ENCODE measurements around the gene TAF3.

TAF3 gene

DNA sequence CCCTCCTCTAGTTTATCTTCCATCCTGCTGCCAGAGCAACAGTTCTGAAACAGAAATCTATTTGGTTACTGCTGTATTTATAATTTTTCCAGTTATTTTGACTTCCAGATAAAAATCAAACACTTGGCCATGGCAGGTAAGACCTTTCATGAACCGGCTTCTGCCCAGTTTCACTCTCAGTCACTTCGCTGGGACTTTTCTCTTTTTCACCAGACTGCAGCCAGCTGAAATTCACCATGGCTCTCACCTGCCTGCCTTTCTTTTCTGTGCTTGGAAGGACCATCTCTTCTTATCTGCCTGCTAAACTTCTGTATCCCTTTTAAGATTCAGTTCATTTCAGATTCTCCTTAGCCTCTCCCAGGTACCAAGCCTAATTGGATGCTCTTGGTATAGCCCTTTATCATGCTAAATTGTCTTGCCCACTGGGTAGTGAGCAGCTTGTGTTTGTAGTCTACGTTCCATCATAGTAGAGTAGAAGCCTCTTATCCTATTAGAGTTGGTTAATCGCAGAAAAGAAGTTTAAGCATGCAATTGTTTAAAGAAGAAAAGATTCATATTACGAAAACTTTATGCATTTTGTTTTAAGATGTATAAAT, 71.7 kb downstream of the TAF3 start:
- ChIA-PET POLR2A (ENCODE audit: low non-redundant PET) (no interaction called here), CTCF (no interaction called here)
- DNase-seq (ENCODE audit: low spot score): no peak
- TF ChIP-seq, protein P1, sequence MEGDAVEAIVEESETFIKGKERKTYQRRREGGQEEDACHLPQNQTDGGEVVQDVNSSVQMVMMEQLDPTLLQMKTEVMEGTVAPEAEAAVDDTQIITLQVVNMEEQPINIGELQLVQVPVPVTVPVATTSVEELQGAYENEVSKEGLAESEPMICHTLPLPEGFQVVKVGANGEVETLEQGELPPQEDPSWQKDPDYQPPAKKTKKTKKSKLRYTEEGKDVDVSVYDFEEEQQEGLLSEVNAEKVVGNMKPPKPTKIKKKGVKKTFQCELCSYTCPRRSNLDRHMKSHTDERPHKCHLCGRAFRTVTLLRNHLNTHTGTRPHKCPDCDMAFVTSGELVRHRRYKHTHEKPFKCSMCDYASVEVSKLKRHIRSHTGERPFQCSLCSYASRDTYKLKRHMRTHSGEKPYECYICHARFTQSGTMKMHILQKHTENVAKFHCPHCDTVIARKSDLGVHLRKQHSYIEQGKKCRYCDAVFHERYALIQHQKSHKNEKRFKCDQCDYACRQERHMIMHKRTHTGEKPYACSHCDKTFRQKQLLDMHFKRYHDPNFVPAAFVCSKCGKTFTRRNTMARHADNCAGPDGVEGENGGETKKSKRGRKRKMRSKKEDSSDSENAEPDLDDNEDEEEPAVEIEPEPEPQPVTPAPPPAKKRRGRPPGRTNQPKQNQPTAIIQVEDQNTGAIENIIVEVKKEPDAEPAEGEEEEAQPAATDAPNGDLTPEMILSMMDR (conservative IDR thresholded peaks at IDR 0.05; ENCODE audit: low read depth): no peak
- H3K27ac ChIP-seq: no peak overlapping the region

DNA sequence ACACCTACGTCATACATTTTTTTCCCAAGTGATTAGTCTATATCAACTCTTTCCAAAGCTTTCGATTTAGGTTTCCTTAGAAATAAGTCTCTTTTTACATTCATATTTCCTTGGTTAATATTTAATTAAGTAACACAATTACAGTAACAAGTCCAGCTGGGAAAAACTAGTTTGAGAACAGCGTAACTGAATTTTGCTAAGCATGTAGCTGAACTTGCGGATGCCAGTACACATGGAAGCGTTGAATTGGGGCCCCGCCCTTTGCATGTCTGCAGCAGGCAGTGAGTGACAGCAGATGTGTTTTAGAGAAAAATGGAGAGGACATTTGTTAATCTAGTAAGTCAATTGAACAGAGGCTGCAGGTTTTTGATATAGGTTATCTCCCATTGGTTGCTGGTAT, 72.5 kb downstream of the TAF3 start:
- ChIA-PET CTCF (no interaction called here), POLR2A (ENCODE audit: low non-redundant PET) (no interaction called here)
- TF ChIP-seq, protein P1 (conservative IDR thresholded peaks at IDR 0.05; ENCODE audit: low read depth): no peak
- DNase-seq (ENCODE audit: low spot score): no peak
- H3K27ac ChIP-seq: no peak overlapping the region

DNA sequence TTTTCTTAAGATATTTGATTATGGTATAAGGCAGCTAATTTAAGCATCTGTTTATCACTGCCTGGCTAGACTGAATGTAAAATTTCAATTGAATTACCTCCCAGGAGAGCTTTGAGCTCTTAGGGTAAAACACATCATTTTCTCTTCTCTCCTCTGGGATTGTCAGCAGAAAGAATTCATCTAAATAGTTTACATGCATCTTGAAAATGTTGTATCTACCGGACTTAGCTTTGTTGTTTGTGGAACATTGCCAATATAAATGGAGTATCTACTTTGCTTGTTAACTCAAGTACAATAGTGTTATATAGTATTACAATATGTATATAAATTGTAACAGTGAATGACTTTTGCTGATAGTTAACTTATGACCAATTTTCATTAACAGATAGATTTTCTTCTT, 73.3 kb downstream of the TAF3 start:
- no peak for DNase-seq (ENCODE audit: low spot score)
- ChIA-PET CTCF (no interaction called here), POLR2A (ENCODE audit: low non-redundant PET) (no interaction called here)
- no peak overlapping the region for H3K27ac ChIP-seq
- TF ChIP-seq, protein P1 (conservative IDR thresholded peaks at IDR 0.05; ENCODE audit: low read depth): no peak

DNA sequence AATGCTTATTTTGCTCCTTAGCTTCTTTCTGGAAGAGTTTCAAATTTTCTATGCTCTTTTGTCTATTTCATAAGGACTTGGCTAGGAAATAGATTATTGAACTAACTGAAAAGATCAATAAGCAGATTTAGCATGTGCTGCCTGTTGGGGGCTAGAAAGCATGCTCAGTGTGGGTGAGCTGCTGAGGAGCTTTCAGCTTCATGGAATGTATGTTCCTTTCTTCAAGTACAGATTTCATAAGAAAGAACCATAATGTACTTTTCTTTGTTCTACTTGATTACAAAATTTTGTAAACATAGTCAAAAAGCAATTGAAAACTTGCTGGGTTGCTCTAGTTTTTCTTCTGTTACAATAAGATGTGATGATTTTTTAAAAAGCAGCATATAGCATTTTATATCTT, 73.8 kb downstream of the TAF3 start:
- ChIA-PET POLR2A (ENCODE audit: low non-redundant PET) (no interaction called here), CTCF (no interaction called here)
- no peak for DNase-seq (ENCODE audit: low spot score)
- TF ChIP-seq, protein P1 (conservative IDR thresholded peaks at IDR 0.05; ENCODE audit: low read depth): no peak
- H3K27ac ChIP-seq: no peak overlapping the region

DNA sequence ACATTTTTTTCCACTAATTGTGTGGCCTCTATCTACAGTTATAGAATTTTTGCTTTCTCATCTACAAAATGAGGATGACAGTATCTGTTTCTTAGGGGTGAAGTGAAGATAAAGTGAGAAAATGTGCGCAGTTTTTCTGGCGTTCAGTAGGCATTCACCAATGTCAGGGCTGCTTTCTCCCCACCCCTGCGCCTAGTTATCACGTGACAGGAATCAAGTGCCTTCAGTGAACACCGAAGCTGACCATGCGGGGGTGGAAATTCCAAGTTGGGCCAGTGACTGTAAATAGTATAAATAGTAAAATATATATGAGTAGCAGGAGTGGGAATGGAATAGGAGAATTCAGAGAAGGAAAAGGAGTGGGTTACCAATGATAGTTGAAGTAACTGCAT, 77.4 kb downstream of the TAF3 start:
- ChIA-PET POLR2A (ENCODE audit: low non-redundant PET) (no interaction called here), CTCF (no interaction called here)
- H3K27ac ChIP-seq: no peak overlapping the region
- DNase-seq (ENCODE audit: low spot score): no peak
- TF ChIP-seq, protein P1 (conservative IDR thresholded peaks at IDR 0.05; ENCODE audit: low read depth): no peak

DNA sequence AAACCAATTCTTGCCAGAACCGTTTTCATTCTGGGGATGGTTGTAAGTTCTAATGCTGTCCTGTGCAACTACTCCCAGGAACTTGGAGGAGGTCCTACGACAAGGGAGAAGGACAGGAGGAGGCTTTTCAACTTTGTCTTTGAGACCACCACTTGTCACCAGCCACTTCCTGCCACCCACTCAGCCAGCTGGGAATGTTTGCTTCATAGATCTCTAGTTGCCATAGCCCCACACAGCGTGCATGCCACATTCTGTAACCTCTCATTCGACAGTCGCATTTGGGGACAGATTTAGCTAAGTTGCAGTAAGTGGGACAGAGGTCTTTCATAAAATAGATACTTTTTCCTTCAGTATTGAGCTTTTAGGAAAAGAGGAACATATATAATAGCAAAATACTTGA, 78.0 kb downstream of the TAF3 start:
- TF ChIP-seq, protein P1 (conservative IDR thresholded peaks at IDR 0.05; ENCODE audit: low read depth): no peak
- H3K27ac ChIP-seq: no peak overlapping the region
- DNase-seq (ENCODE audit: low spot score): no peak
- ChIA-PET CTCF (no interaction called here), POLR2A (ENCODE audit: low non-redundant PET) (no interaction called here)

DNA sequence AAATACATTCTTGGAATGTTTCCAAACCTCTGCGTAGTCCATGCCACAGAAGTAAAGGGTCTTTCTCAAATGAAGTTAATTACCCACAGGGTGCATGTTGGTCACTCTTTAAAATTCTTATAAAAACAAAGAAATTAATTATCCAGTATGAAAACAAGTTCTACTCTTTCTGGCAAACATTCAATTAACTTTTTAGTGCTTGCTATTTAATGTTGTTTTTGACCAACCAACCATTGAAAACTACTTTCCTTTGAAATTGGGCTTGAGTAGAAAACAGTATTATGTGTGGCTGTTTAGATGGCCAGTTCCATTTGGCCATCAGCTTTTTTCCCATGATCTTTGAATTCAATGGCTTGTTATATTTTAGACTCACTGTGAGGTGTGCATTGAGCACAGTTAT, 83.0 kb downstream of the TAF3 start:
- TF ChIP-seq, protein P1 (conservative IDR thresholded peaks at IDR 0.05; ENCODE audit: low read depth): no peak
- no peak overlapping the region for H3K27ac ChIP-seq
- POLR2A ChIA-PET (ENCODE audit: low non-redundant PET): no interaction called here
- CTCF ChIA-PET: no interaction called here
- no peak for DNase-seq (ENCODE audit: low spot score)

Measured in RWPE1 (cell line).